ENCODE measurements around the gene SVBP. TPM values are rescaled to one million over a fixed set of nuclear protein-coding genes. Genes with fewer than 3 reads are reported as not detected.

Gene SVBP
- total RNA-seq, 2 donors from 2014 or later, result 10.2 to 20.9 TPM

- Histone ChIP-seq H3K27me3 (replicated peaks; ENCODE audit: insufficient read depth) (no peaks in the 10 kb centered on the region), H3K36me3 (peaks cover 17% of the 10 kb centered on the region), H3K27ac (no peak overlapping the region), H3K9me3 (no peaks in the 10 kb centered on the region), H3K4me1 (ENCODE audit: control insufficient read depth in 1 of 2, low read depth in 2 of 2) (peaks cover 7 to 11% of the 10 kb centered on the region in 2 donors), H3K4me3 (no peak overlapping the region)
- no peak for DNase-seq (ENCODE audit: low spot score)
- TF ChIP-seq, protein P1, sequence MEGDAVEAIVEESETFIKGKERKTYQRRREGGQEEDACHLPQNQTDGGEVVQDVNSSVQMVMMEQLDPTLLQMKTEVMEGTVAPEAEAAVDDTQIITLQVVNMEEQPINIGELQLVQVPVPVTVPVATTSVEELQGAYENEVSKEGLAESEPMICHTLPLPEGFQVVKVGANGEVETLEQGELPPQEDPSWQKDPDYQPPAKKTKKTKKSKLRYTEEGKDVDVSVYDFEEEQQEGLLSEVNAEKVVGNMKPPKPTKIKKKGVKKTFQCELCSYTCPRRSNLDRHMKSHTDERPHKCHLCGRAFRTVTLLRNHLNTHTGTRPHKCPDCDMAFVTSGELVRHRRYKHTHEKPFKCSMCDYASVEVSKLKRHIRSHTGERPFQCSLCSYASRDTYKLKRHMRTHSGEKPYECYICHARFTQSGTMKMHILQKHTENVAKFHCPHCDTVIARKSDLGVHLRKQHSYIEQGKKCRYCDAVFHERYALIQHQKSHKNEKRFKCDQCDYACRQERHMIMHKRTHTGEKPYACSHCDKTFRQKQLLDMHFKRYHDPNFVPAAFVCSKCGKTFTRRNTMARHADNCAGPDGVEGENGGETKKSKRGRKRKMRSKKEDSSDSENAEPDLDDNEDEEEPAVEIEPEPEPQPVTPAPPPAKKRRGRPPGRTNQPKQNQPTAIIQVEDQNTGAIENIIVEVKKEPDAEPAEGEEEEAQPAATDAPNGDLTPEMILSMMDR (IDR thresholded peaks at IDR 0.05), result no peak
- ATAC-seq (ENCODE audit: insufficient number of reproducible peaks, low FRiP score, low read depth), result no peak
Measured at GRCh38 chr1:42848823-42849537, 31.8 kb upstream of the SVBP start.

DNA sequence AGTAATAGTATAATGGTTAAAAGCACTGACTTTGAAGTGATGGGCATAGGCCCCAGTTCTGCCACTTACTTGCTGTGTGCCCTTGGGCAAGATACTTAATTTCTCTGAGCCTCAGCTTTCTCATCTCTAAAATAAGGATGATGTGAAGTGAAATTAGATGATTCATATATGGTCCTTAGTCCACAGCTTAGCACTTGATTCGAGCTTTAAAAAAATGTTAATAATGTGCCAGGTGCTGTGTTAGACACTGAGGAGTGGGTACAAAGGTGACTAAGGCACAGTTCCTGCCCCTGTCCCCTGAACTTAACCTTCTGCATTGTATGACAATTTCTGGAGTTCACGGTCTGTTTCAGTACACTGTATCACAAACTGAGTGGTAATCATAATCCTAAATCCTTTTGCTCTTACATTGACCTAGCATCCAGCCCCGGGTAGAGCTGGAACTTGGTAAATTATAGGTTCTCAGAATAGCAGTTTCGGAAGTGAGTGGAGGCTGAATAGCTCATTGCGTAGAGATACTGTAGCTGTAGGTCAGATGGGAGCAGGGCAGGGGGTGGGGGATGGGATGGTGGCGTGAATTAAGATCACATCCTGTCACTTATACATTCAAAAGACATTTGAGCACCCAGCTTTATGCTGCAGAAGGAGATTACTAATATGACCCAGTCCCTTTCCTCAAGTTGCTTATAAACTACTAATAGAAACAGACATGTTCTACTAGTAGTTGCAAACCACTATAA, 30.7 kb upstream of the SVBP start:
- Histone ChIP-seq H3K36me3 (peaks cover 17% of the 10 kb centered on the region), H3K4me3 (no peak overlapping the region), H3K27me3 (replicated peaks; ENCODE audit: insufficient read depth) (no peaks in the 10 kb centered on the region), H3K4me1 (ENCODE audit: control insufficient read depth in 1 of 2, low read depth in 2 of 2) (peaks cover 7 to 11% of the 10 kb centered on the region in 2 donors), H3K27ac (no peak overlapping the region), H3K9me3 (no peaks in the 10 kb centered on the region)
- DNase-seq (ENCODE audit: low spot score) (no peak), ATAC-seq (ENCODE audit: insufficient number of reproducible peaks, low FRiP score, low read depth) (no peak)
- TF ChIP-seq, protein P1 (IDR thresholded peaks at IDR 0.05), result no peak

GRCh38 chr1:42847111-42847595, 30.0 kb upstream of the SVBP start:
- no peak for DNase-seq (ENCODE audit: low spot score)
- TF ChIP-seq, protein P1 (IDR thresholded peaks at IDR 0.05), result no peak
- Histone ChIP-seq H3K36me3 (peaks cover 17% of the 10 kb centered on the region), H3K27me3 (replicated peaks; ENCODE audit: insufficient read depth) (no peaks in the 10 kb centered on the region), H3K27ac (peak overlapping the region; percentile 53 to 70), H3K4me1 (ENCODE audit: control insufficient read depth in 1 of 2, low read depth in 2 of 2) (peaks cover 7 to 11% of the 10 kb centered on the region in 2 donors), H3K4me3 (peak overlapping the region; percentile 96), H3K9me3 (no peaks in the 10 kb centered on the region)
- ATAC-seq (ENCODE audit: insufficient number of reproducible peaks, low FRiP score, low read depth), result no peak

GRCh38 chr1:42846257-42847110, 29.3 kb upstream of the SVBP start, which contains the start of gene ZNF691:
Gene ZNF691, plus strand, starts transcription at chr1:42846613. Its CDS starts 3,046 bp downstream, at chr1:42849659.
- H3K4me3 ChIP-seq, result peak within 1 kb of the TSS; percentile 96
- peak within 1 kb of the TSS; percentile 53 to 70 for H3K27ac ChIP-seq
- peak; percentile 98 for ATAC-seq (ENCODE audit: insufficient number of reproducible peaks, low FRiP score, low read depth)
- peak; percentile 89 for DNase-seq (ENCODE audit: low spot score)
- H3K4me1 ChIP-seq (ENCODE audit: control insufficient read depth in 1 of 2, low read depth in 2 of 2), result peaks cover 7 to 11% of the 10 kb centered on the region in 2 donors
- TF ChIP-seq, protein P1 (IDR thresholded peaks at IDR 0.05), result peak; percentile 45
- no peaks in the 10 kb centered on the region for H3K27me3 ChIP-seq (replicated peaks; ENCODE audit: insufficient read depth)
- no peaks in the 10 kb centered on the region for H3K9me3 ChIP-seq
- peaks cover 12% of the 10 kb centered on the region for H3K36me3 ChIP-seq

All from thoracic aorta (tissue), 2 donors.